Endothelial cell of umbilical vein (primary cell): ENCODE data around the gene SEMA6A. TPM values are rescaled to one million over a fixed set of nuclear protein-coding genes. Genes with fewer than 3 reads are reported as not detected.

ENCODE experiments used
- BruUV-seq: library from RNA; stranded (reverse); fragments of 400-500 nt; replicated peaks from 2 replicates; lab custom pipeline; 2021; lab: Mats Ljungman, UMichigan
- CTCF ChIA-PET: fragments of 300-600, 350-600 bp; sonication (Branson Sonifier 250); formaldehyde crosslinking; loops from one replicate; lab custom pipeline; 2021; ENCODE audit warnings: antibody characterized with exemption, inconsistent platforms; lab: Charles Lee
- POLR2A ChIA-PET: fragments of 300-600, 350-600 bp; sonication (Branson Sonifier 250); formaldehyde crosslinking; loops from one replicate; lab custom pipeline; 2021; ENCODE audit warnings: antibody characterized with exemption, inconsistent platforms; lab: Charles Lee
- DNase-seq: peaks from one replicate; pipeline ENCODE4 v3.0.0-alpha.2; 2011; ENCODE audit warnings: low read depth, low spot score
- FAIRE-seq: peaks from 2 replicates; lab custom pipeline; 2011; peaks lifted over from hg19 to GRCh38; lab: Jason Lieb, UNC
- H2AFZ ChIP-seq: 2 replicates; pipeline ENCODE4 v1.6.0; 2012; ENCODE audit warnings: low read depth, low read length, control low read depth, inconsistent platforms
- H3K27ac ChIP-seq: 2 replicates; pipeline ENCODE4 v1.5.1; 2011; ENCODE audit warnings: low read depth, mild to moderate bottlenecking, control low read depth, low read length, moderate library complexity; ENCODE audit not compliant: insufficient read depth
- H3K27me3 ChIP-seq, 2 experiments: 2 replicates each; pipeline versions ENCODE4 v1.6.0 to v1.6.1; 2011; ENCODE audit warnings: low read length in 2 of 2, mixed read lengths in 1 of 2; ENCODE audit not compliant: control insufficient read depth in 2 of 2, insufficient read depth in 2 of 2
- H3K36me3 ChIP-seq, 2 experiments: 2 replicates in 1 of 2; 3 replicates in 1 of 2; pipeline ENCODE4 v1.5.1; 2011; ENCODE audit warnings: low read length in 2 of 2, mild to moderate bottlenecking in 1 of 2, moderate library complexity in 1 of 2; ENCODE audit not compliant: control insufficient read depth in 2 of 2, insufficient read depth in 2 of 2; ENCODE audit errors: extremely low read depth in 1 of 2
- H3K4me1 ChIP-seq: 3 replicates; pipeline ENCODE4 v1.5.1; 2011; ENCODE audit warnings: mild to moderate bottlenecking, low read length; ENCODE audit not compliant: control insufficient read depth, insufficient read depth; ENCODE audit errors: extremely low read depth
- H3K4me2 ChIP-seq: 2 replicates; pipeline ENCODE4 v1.6.1; 2011; ENCODE audit warnings: low read length, control low read depth, mixed read lengths; ENCODE audit not compliant: insufficient read depth
- H3K4me3 ChIP-seq, 3 experiments: fragments of 200-600 bp in 1 of 3; sonication (generic), shearing (Covaris generic) in 1 of 3; replicated peaks in 1 of 3; 2 replicates each; pipeline ENCODE4 v1.5.1; 2011 to 2016; ENCODE audit warnings: control low read depth in 3 of 3, low read length in 3 of 3, mild to moderate bottlenecking in 2 of 3, inconsistent platforms in 1 of 3, low read depth in 1 of 3, moderate library complexity in 1 of 3; ENCODE audit not compliant: insufficient read depth in 1 of 3
- H3K79me2 ChIP-seq: 2 replicates; pipeline ENCODE4 v1.6.0; 2012; ENCODE audit warnings: low read length, inconsistent platforms; ENCODE audit not compliant: control insufficient read depth, insufficient read depth
- H3K9ac ChIP-seq: replicated peaks from 2 replicates; pipeline ENCODE3; 2011; ENCODE audit warnings: low read length, control low read depth; ENCODE audit not compliant: insufficient read depth; ENCODE audit errors: extremely low read depth
- H3K9me1 ChIP-seq: replicated peaks from 3 replicates; pipeline ENCODE4 v1.6.0; 2011; ENCODE audit warnings: mild to moderate bottlenecking, low read length; ENCODE audit not compliant: control insufficient read depth, insufficient read depth; ENCODE audit errors: extremely low read depth
- H3K9me3 ChIP-seq: replicated peaks from 2 replicates; pipeline ENCODE4 v1.5.1; 2012; ENCODE audit warnings: low read length, inconsistent platforms; ENCODE audit not compliant: control insufficient read depth, insufficient read depth
- H4K20me1 ChIP-seq: replicated peaks from 2 replicates; pipeline ENCODE3; 2011; ENCODE audit warnings: mild to moderate bottlenecking, low read length; ENCODE audit not compliant: control insufficient read depth, insufficient read depth; ENCODE audit errors: extremely low read depth
- CTCF ChIP-seq, 2 donors: IDR thresholded peaks; 1 replicate in 1 of 2; 2 replicates in 1 of 2; pipeline ENCODE4 v1.5.1; 2011; ENCODE audit warnings: low read length in 2 of 2, mild to moderate bottlenecking in 2 of 2, moderate library complexity in 2 of 2, control low read depth in 1 of 2, inconsistent platforms in 1 of 2, low read depth in 1 of 2; ENCODE audit not compliant: insufficient read depth in 1 of 2; ENCODE audit errors: extremely low read depth in 1 of 2
- EZH2 ChIP-seq: IDR thresholded peaks from 2 replicates; pipeline ENCODE4 v1.6.1; 2012; ENCODE audit warnings: borderline replicate concordance, low read depth, mild to moderate bottlenecking, moderate library complexity, low read length, inconsistent platforms; ENCODE audit not compliant: severe bottlenecking
- FOS ChIP-seq: IDR thresholded peaks from 2 replicates; pipeline ENCODE4 v1.6.1; 2011; ENCODE audit warnings: mild to moderate bottlenecking, low read length, moderate library complexity, borderline replicate concordance; ENCODE audit not compliant: insufficient read depth
- GATA2 ChIP-seq: IDR thresholded peaks from 2 replicates; pipeline ENCODE4 v1.7.0; 2011; ENCODE audit warnings: low read depth, mild to moderate bottlenecking, moderate library complexity, mixed read lengths, low read length; ENCODE audit not compliant: insufficient read length, insufficient read depth
- JUN ChIP-seq: IDR thresholded peaks from 2 replicates; pipeline ENCODE4 v1.6.1; 2011; ENCODE audit warnings: borderline replicate concordance, low read depth; ENCODE audit not compliant: insufficient read length, insufficient read depth
- MAX ChIP-seq: IDR thresholded peaks from 2 replicates; pipeline ENCODE4 v1.6.1; 2011; ENCODE audit not compliant: insufficient read depth, insufficient read length
- MYC ChIP-seq: IDR thresholded peaks from one replicate; pipeline ENCODE4 v1.6.1; 2011; ENCODE audit warnings: mild to moderate bottlenecking, low read depth, low read length
- POLR2A ChIP-seq: IDR thresholded peaks from 2 replicates; pipeline ENCODE4 v1.6.1; 2012; ENCODE audit warnings: low read depth, mild to moderate bottlenecking, control low read depth, low read length
- POLR2AphosphoS5 ChIP-seq: IDR thresholded peaks from 2 replicates; pipeline ENCODE4 v1.6.1; 2012; ENCODE audit warnings: low read depth, mild to moderate bottlenecking, control low read depth, low read length, moderate library complexity; ENCODE audit not compliant: insufficient read depth
- dilution Hi-C: fragments of 300-500 bp; cut with MboI; formaldehyde crosslinking; loops from one replicate; pipeline ENCODE4 v1.15.0; 2019; ENCODE audit warnings: low sequenced_read_pairs; ENCODE audit not compliant: extremely low pct_ligation_motif_present
- intact Hi-C: fragments of 100-400 bp; cut with micrococcal nuclease; formaldehyde crosslinking; loops from one replicate; pipeline ENCODE4 v1.10.0; 2022
- polyA plus RNA-seq, 4 experiments: library from polyadenylated mRNA; depleted of rRNA in 3 of 4; stranded (reverse) in 3 of 4; unstranded in 1 of 4; fragments of >200 nt; gene quantifications; 2 replicates each; pipeline versions ENCODE4 v1.2.1 to v1.2.3, GENCODE V29; 2011 to 2012; ENCODE audit warnings: missing spikeins in 1 of 4
- total RNA-seq: library from RNA; stranded (reverse); gene quantifications from 2 replicates; pipeline ENCODE4 v1.2.3, GENCODE V29; 2021

SEMA6A gene
- total and polyA plus RNA-seq, 2 donors (not counting 3 experiments of a cell fraction or from before 2014, with no cell fraction given) = 0.43 to 1.5 TPM

- no peak for FAIRE-seq
- no peak overlapping the region for H3K9ac ChIP-seq
- H3K79me2 ChIP-seq = no peaks in the 10 kb centered on the region
- ChIA-PET CTCF (no interaction called here), POLR2A (no interaction called here)
- intact Hi-C loops (loop anchor here (10.0 kb wide), 1 partner anchor 876 kb away; no protein-coding TSS in a partner anchor), dilution Hi-C loops (no loop called here)
- no TSS peak for BruUV-seq
- no peaks in the 10 kb centered on the region for H3K9me1 ChIP-seq
- peaks cover 13 to 30% of the 10 kb centered on the region in 2 experiments for H3K27me3 ChIP-seq
- H3K4me1 ChIP-seq = peaks cover 19% of the 10 kb centered on the region
- TF ChIP-seq CTCF (IDR thresholded peaks at IDR 0.05; ENCODE audit: extremely low read depth in 1 of 2, insufficient read depth in 1 of 2, low read depth in 1 of 2, low read length in 2 of 2) (no peak), JUN (no peak), POLR2A (no peak), FOS (no peak), EZH2 (no peak)
- H2AFZ ChIP-seq = no peak overlapping the region
- H3K36me3 ChIP-seq = no peaks in the 10 kb centered on the region
- H3K4me2 ChIP-seq = no peak overlapping the region
- no peak overlapping the region for H3K27ac ChIP-seq
- no peaks in the 10 kb centered on the region for H3K9me3 ChIP-seq
- DNase-seq = no peak
- no peaks in the 10 kb centered on the region for H4K20me1 ChIP-seq
- H3K4me3 ChIP-seq = no peak overlapping the region
Observed at GRCh38 chr5:116579144-116579543, 4.5 kb upstream of the SEMA6A start.

GRCh38 chr5:116578676-116579075 is 4.1 kb upstream of the SEMA6A start:
- POLR2A ChIA-PET = no interaction called here
- peaks cover 18 to 35% of the 10 kb centered on the region in 2 experiments for H3K27me3 ChIP-seq
- no peaks in the 10 kb centered on the region for H3K79me2 ChIP-seq
- dilution Hi-C loops (no loop called here), intact Hi-C loops (loop anchor here (10.0 kb wide), 1 partner anchor 876 kb away; no protein-coding TSS in a partner anchor)
- peaks cover 17% of the 10 kb centered on the region for H3K4me1 ChIP-seq
- CTCF ChIA-PET = interaction anchor here (1.2 kb wide), 1 partner anchor 203 kb away, joined by 3 read pairs; no protein-coding TSS in a partner anchor
- H3K36me3 ChIP-seq = no peaks in the 10 kb centered on the region
- H3K9ac ChIP-seq = no peak overlapping the region
- no peak overlapping the region for H3K4me2 ChIP-seq
- TF ChIP-seq FOS (no peak), GATA2 (no peak), MYC (no peak), MAX (no peak), JUN (no peak), CTCF (IDR thresholded peaks at IDR 0.05; ENCODE audit: extremely low read depth in 1 of 2, insufficient read depth in 1 of 2, low read depth in 1 of 2, low read length in 2 of 2) (no peak), POLR2A (no peak), POLR2AphosphoS5 (no peak), EZH2 (no peak)
- H3K9me3 ChIP-seq = no peaks in the 10 kb centered on the region
- FAIRE-seq (no peak), DNase-seq (no peak)
- no TSS peak for BruUV-seq
- H3K9me1 ChIP-seq = no peaks in the 10 kb centered on the region
- H3K4me3 ChIP-seq = no peak overlapping the region
- H3K27ac ChIP-seq = no peak overlapping the region
- H2AFZ ChIP-seq = no peak overlapping the region
- no peaks in the 10 kb centered on the region for H4K20me1 ChIP-seq
